ENCODE measurements around the gene SUGP1.

The SUGP1 gene

DNA sequence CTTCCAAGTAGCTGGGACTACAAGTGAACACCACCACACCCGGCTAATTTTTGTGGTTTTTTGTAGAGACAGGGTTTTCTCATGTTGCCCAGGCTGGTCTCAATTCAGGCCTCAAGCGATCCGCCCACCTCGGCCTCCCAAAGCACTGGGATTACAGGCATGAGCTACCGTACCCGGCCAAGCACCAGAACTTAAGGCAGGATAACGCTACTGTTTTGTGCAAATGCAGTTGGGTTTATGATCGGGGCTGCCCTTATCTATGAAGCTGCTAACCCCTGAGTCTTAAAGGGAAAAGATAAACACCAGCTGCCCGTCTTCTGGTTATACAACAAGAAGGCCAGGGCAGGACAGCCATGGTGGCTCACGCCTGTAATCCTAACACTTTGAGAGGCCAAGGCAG, 34.6 kb downstream of the SUGP1 start:
- no peak overlapping the region for H3K4me3 ChIP-seq (ENCODE audit: low read depth, low read length)
- no peak for TF ChIP-seq CTCF (IDR thresholded peaks at IDR 0.05; ENCODE audit: borderline replicate concordance, insufficient read depth, low read depth, low read length)

DNA sequence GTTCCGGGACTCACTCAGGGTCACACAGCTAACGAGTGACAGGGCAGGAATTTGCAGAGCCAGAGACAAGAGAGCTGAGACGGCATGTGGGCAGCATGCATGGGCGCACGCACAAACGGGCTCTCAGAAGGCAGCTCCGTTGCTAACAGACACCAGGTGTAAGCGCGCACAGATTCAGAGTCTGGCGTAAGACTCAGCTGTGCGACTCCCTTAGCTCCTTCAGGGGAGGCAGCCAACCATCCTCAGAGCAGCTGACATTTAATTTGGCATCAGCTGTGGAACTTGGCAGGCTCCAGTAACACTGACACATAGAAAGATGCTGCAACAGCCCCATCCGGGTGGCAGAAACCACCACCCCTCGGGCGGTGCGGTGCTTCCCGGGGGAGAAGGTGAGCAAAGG, 39.7 kb downstream of the SUGP1 start:
- no peak for TF ChIP-seq CTCF (IDR thresholded peaks at IDR 0.05; ENCODE audit: borderline replicate concordance, insufficient read depth, low read depth, low read length)
- H3K4me3 ChIP-seq (ENCODE audit: low read depth, low read length), result no peak overlapping the region

- no peak for TF ChIP-seq CTCF (IDR thresholded peaks at IDR 0.05; ENCODE audit: borderline replicate concordance, insufficient read depth, low read depth, low read length)
Measured at GRCh38 chr19:19279853-19280252, 40.5 kb downstream of the SUGP1 start.

DNA sequence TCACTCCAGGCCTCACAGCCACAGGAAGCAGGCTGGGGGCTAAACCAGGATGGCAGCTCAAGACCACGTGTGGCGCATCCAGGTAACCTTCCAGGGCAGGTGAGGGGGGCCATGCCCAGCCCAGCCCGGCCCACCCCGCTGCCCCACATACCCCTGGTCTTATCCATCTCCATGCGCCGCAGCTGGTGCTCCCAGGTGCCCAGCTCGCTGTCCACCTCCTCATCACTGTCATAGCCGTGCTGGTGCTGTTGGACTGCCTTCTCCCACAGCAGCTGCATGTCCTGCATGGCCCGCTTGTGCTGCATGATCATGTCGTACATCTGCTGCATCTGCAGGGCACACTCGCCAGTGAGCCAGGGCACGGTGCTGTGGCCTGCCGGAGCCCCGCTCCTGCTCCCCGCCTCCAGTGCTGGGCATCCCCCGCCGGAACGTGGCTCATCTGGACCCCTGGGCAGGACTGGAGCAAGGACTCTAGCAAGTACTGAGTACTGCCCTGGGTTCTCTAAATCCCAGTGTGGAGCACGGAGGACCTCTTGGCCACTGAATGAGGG, 41.2 kb downstream of the SUGP1 start:
- H3K4me3 ChIP-seq (ENCODE audit: low read depth, low read length), result no peak overlapping the region
- TF ChIP-seq CTCF (IDR thresholded peaks at IDR 0.05; ENCODE audit: borderline replicate concordance, insufficient read depth, low read depth, low read length), result no peak

More at GRCh38 chr19:19279853-19280252, 40.5 kb downstream of the SUGP1 start:
- H3K4me3 ChIP-seq (ENCODE audit: low read depth, low read length), result no peak overlapping the region

DNA sequence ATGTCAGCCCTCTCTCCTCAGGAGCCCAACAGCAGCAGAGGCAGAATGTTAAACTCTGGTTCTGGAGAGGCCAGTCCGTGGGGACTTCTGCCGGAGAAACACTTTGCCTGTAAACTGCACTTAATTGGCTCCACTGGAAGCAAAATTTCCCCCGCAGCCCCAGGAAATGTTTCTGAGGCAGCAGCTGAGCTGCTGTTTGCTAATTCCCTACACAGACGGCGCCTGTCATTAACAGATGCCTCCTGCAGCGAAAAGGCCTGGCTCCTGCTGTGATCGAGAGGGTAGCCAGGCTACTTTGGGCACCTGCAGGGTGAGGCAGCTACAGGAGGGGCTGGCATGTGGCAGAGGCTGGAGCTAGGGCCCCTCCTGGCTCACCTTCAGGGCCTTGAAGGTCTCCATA, 42.0 kb downstream of the SUGP1 start:
- no peak for TF ChIP-seq CTCF (IDR thresholded peaks at IDR 0.05; ENCODE audit: borderline replicate concordance, insufficient read depth, low read depth, low read length)
- H3K4me3 ChIP-seq (ENCODE audit: low read depth, low read length), result no peak overlapping the region

DNA sequence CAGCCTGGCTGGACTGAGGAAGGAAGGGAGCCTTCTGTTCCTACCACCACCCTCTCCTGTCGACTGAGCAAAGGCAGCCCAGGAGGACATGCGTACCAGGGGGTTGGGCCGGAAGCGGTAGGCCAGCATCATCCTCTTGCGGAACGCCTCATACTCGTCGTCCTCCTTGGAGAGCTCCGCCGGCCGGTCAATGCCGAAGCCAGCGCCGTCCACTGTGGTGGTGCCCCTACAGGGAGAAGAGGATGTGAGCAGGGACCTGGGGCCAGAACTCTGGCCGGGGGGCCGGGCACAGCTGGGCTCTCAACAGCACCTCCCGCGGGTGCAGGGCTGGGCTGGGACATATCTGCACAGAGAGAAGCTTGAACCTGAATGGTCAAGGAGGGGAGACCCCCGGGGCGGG, 43.5 kb downstream of the SUGP1 start:
- TF ChIP-seq CTCF (IDR thresholded peaks at IDR 0.05; ENCODE audit: borderline replicate concordance, insufficient read depth, low read depth, low read length), result no peak
- no peak overlapping the region for H3K4me3 ChIP-seq (ENCODE audit: low read depth, low read length)

- no peak for TF ChIP-seq CTCF (IDR thresholded peaks at IDR 0.05; ENCODE audit: borderline replicate concordance, insufficient read depth, low read depth, low read length)
- H3K4me3 ChIP-seq (ENCODE audit: low read depth, low read length), result no peak overlapping the region
Measured at GRCh38 chr19:19276386-19276785, 43.9 kb downstream of the SUGP1 start.
